HepG2 (cell line): Measurements from ENCODE around the gene GGA3. TPM values are rescaled to one million over a fixed set of nuclear protein-coding genes. Genes with fewer than 3 reads are reported as not detected.

Source experiments
- ARID3A ChIP-seq: IDR thresholded peaks from 2 replicates; pipeline ENCODE4 v1.6.1; 2012; ENCODE audit warnings: low read depth, low read length, improper control_type of control experiment
- ARNT ChIP-seq: fragments of 450-650 bp; IDR thresholded peaks from 2 replicates; pipeline ENCODE4 v1.6.1; 2017
- EEA1 ChIP-seq: sonication (generic); formaldehyde crosslinking; IDR thresholded peaks from 2 replicates; pipeline ENCODE4 v1.5.1; 2020; ENCODE audit warnings: mild to moderate bottlenecking, missing genetic modification reagents, borderline replicate concordance
- FOXK1 ChIP-seq: sonication (generic); formaldehyde crosslinking; IDR thresholded peaks from 2 replicates; pipeline ENCODE4 v1.4.0; 2020; ENCODE audit warnings: low read depth, missing genetic modification reagents, borderline replicate concordance
- GLI4 ChIP-seq: sonication (generic); formaldehyde crosslinking; IDR thresholded peaks from 2 replicates; pipeline ENCODE4 v1.5.1; 2020; ENCODE audit warnings: missing genetic modification reagents, mild to moderate bottlenecking, moderate library complexity, borderline replicate concordance
- HCFC1 ChIP-seq: fragments of 150-350 bp; IDR thresholded peaks from 2 replicates; pipeline ENCODE4 v1.6.1; 2014; ENCODE audit warnings: low read depth, low read length
- JUND ChIP-seq: sonication (generic); formaldehyde crosslinking; IDR thresholded peaks from 2 replicates; pipeline ENCODE4 v1.8.0; 2022; ENCODE audit warnings: mild to moderate bottlenecking, missing genetic modification reagents
- MEF2D ChIP-seq: sonication (generic); formaldehyde crosslinking; IDR thresholded peaks from 2 replicates; pipeline ENCODE4 v1.5.1; 2020; ENCODE audit warnings: mild to moderate bottlenecking, missing genetic modification reagents
- MIXL1 ChIP-seq: IDR thresholded peaks from 2 replicates; pipeline ENCODE4 v1.6.1; 2016
- MTA1 ChIP-seq: sonication (generic); formaldehyde crosslinking; IDR thresholded peaks from 2 replicates; pipeline ENCODE4 v1.4.0; 2020; ENCODE audit warnings: missing genetic modification reagents, mild to moderate bottlenecking, borderline replicate concordance
- PHB2 ChIP-seq: fragments of 450-650 bp; IDR thresholded peaks from 2 replicates; pipeline ENCODE4 v1.6.1; 2018; ENCODE audit not compliant: partially characterized antibody
- REPIN1 ChIP-seq: sonication (generic); formaldehyde crosslinking; IDR thresholded peaks from 2 replicates; pipeline ENCODE4 v1.8.0; 2022; ENCODE audit warnings: missing genetic modification reagents, low read depth, mild to moderate bottlenecking, borderline replicate concordance
- RXRB ChIP-seq: IDR thresholded peaks from 2 replicates; pipeline ENCODE4 v1.6.1; 2016; ENCODE audit warnings: borderline replicate concordance, missing genetic modification reagents, missing compliant biosample characterization
- SP2 ChIP-seq: sonication (generic); formaldehyde crosslinking; IDR thresholded peaks from 2 replicates; pipeline ENCODE4 v1.5.1; 2020; ENCODE audit warnings: mild to moderate bottlenecking, missing genetic modification reagents
- USF2 ChIP-seq, 2 experiments: sonication (generic) in 1 of 2; formaldehyde crosslinking in 1 of 2; IDR thresholded peaks; 2 replicates each; pipeline versions ENCODE4 v1.5.1 to v1.6.1; 2011 to 2020; ENCODE audit warnings: borderline replicate concordance in 1 of 2, low read depth in 1 of 2, low read length in 1 of 2, mild to moderate bottlenecking in 1 of 2, missing genetic modification reagents in 1 of 2, moderate library complexity in 1 of 2
- ZFP1 ChIP-seq: IDR thresholded peaks from 2 replicates; pipeline ENCODE4 v1.6.1; 2016
- ZNF24 ChIP-seq: fragments of 450-650 bp; IDR thresholded peaks from 2 replicates; pipeline ENCODE4 v1.6.1; 2017; ENCODE audit warnings: antibody characterized with exemption, mild to moderate bottlenecking
- ZNF280D ChIP-seq: sonication (generic); formaldehyde crosslinking; IDR thresholded peaks from 2 replicates; pipeline ENCODE4 v1.5.1; 2020; ENCODE audit warnings: mild to moderate bottlenecking, missing genetic modification reagents
- ZNF331 ChIP-seq: sonication (generic); formaldehyde crosslinking; IDR thresholded peaks from 2 replicates; pipeline ENCODE4 v1.4.0; 2020; ENCODE audit warnings: missing genetic modification reagents
- ZNF431 ChIP-seq: sonication (generic); formaldehyde crosslinking; IDR thresholded peaks from 2 replicates; pipeline ENCODE4 v1.9.0; 2022; ENCODE audit warnings: missing genetic modification reagents, low read depth, mild to moderate bottlenecking, borderline replicate concordance
- ZNF451 ChIP-seq: sonication (generic); formaldehyde crosslinking; IDR thresholded peaks from 2 replicates; pipeline ENCODE4 v1.5.0; 2020; ENCODE audit warnings: mild to moderate bottlenecking, missing genetic modification reagents
- ZNF839 ChIP-seq: sonication (generic); formaldehyde crosslinking; IDR thresholded peaks from 2 replicates; pipeline ENCODE4 v1.4.0; 2020; ENCODE audit warnings: missing genetic modification reagents, mild to moderate bottlenecking, borderline replicate concordance
- polyA plus RNA-seq, 8 experiments: library from polyadenylated mRNA; depleted of rRNA in 3 of 8; stranded (reverse) in 7 of 8; unstranded in 1 of 8; fragments of >200 nt; fragmentation: Illumina TruSeq in 4 of 8; extraction: Trizol in 4 of 8; gene quantifications; 2 replicates each; pipeline versions ENCODE4 v1.2.1 to v1.2.3, GENCODE V29; 2011 to 2016; ENCODE audit warnings: low read depth in 4 of 8, missing spikeins in 1 of 8, mixed read lengths in 1 of 8; ENCODE audit not compliant: insufficient read depth in 1 of 8
- total RNA-seq, 5 experiments: library from RNA; depleted of rRNA; stranded (reverse); fragments of >200 nt; fragmentation: Illumina TruSeq; extraction: Trizol; gene quantifications; 2 replicates each; pipeline ENCODE4 v1.2.3, GENCODE V29; 2016; ENCODE audit warnings: low read depth in 1 of 5

Gene GGA3
- total and polyA plus RNA-seq, 2 of the 13 experiments (the other 11 are each of a cell fraction or from before 2014, with no cell fraction given) = 28.4 to 43.7 TPM

- TF ChIP-seq EEA1 (CRISPR knock-in tag) (no peak), FOXK1 (CRISPR knock-in tag) (no peak), ARID3A (peak; percentile 65; the same call in 1 of the 2 replicates), USF2 (IDR thresholded peaks at IDR 0.05; ENCODE audit: low read depth, low read length) (no peak), USF2 (CRISPR knock-in tag; IDR thresholded peaks at IDR 0.05; ENCODE audit: borderline replicate concordance) (0 out of 2 replicates have a peak, but pooled peaks have one; percentile 34), HCFC1 (no peak), ZNF431 (CRISPR knock-in tag) (no peak), GLI4 (CRISPR knock-in tag) (no peak), ZNF331 (peak; percentile 91), ZFP1 (CRISPR knock-in tag) (peak; percentile 57), MEF2D (CRISPR knock-in tag) (peak; percentile 72), ARNT (no peak), ZNF451 (CRISPR knock-in tag) (no peak; the same call in 1 of the 2 replicates), ZNF839 (CRISPR knock-in tag) (no peak), ZNF24 (no peak), MIXL1 (CRISPR knock-in tag) (peak; percentile 94), REPIN1 (CRISPR knock-in tag) (peak; percentile 64; the same call in 1 of the 2 replicates), SP2 (CRISPR knock-in tag) (no peak), JUND (CRISPR knock-in tag) (0 out of 2 replicates have a peak, but pooled peaks have one; percentile 33), ZNF280D (CRISPR knock-in tag) (no peak), RXRB (CRISPR knock-in tag) (peak; percentile 92), MTA1 (0 out of 2 replicates have a peak, but pooled peaks have one; percentile 48), PHB2 (no peak)
These were observed 34.1 kb upstream of the GGA3 start (continued) for GRCh38 chr17:75295201-75296158.
